ENCODE data around the gene GDF3.
"Not testable (repeated sequence)": the region's sequence is repeated elsewhere in the genome, so short reads cannot be mapped to it uniquely, and the experiment has no call there.

Gene GDF3

GRCh38 chr12:7667125-7667524 is 28.4 kb downstream of the GDF3 start:
- DNase-seq (ENCODE audit: low spot score), result peak; percentile 51

GRCh38 chr12:7666595-7666994 is 29.0 kb downstream of the GDF3 start:
- DNase-seq (ENCODE audit: low spot score), result no peak

GRCh38 chr12:7661741-7662140 is 33.8 kb downstream of the GDF3 start:
- DNase-seq (ENCODE audit: low spot score), result no peak

- DNase-seq (ENCODE audit: low spot score), result no peak
Observed at GRCh38 chr12:7656121-7656520, 39.5 kb downstream of the GDF3 start.

GRCh38 chr12:7650091-7650490 is 45.5 kb downstream of the GDF3 start:
- DNase-seq (ENCODE audit: low spot score), result no peak

- no peak for DNase-seq (ENCODE audit: low spot score)
Observed at GRCh38 chr12:7647071-7647470, 48.5 kb downstream of the GDF3 start.

- no peak for DNase-seq (ENCODE audit: low spot score)
Observed at GRCh38 chr12:7646178-7646475, 49.4 kb downstream of the GDF3 start.

GRCh38 chr12:7645395-7646177 is 50.0 kb downstream of the GDF3 start:
- peak; percentile 52 for DNase-seq (ENCODE audit: low spot score)

- DNase-seq (ENCODE audit: low spot score), result peak; percentile 53
Observed at GRCh38 chr12:7642876-7643309, 52.7 kb downstream of the GDF3 start.

GRCh38 chr12:7642287-7642686 is 53.3 kb downstream of the GDF3 start:
- no peak for DNase-seq (ENCODE audit: low spot score)

- DNase-seq (ENCODE audit: low spot score), result not testable (repeated sequence)
Observed at GRCh38 chr12:7640123-7640995, 55.2 kb downstream of the GDF3 start.
